OCI-LY1 (cell line): ENCODE results near the gene LAMC1.

Source experiments
- H2AFZ ChIP-seq: fragments of 200-600 bp; sonication (generic), shearing (Covaris generic); 2 replicates; pipeline ENCODE4 v1.6.0; 2014; ENCODE audit warnings: antibody characterized with exemption, mild to moderate bottlenecking, low read length
- H3F3A ChIP-seq: fragments of 200-600 bp; sonication (generic), shearing (Covaris generic); 2 replicates; pipeline ENCODE4 v1.6.0; 2014; ENCODE audit warnings: mild to moderate bottlenecking, antibody characterized with exemption, low read length, moderate library complexity; ENCODE audit not compliant: insufficient read depth
- H3K27ac ChIP-seq: fragments of 200-600 bp; sonication (generic); 2 replicates; pipeline ENCODE4 v1.5.1; 2014; ENCODE audit warnings: low read length, mixed run types, mild to moderate bottlenecking, low read depth; ENCODE audit not compliant: poor library complexity, severe bottlenecking
- H3K27me3 ChIP-seq: fragments of 200-600 bp; sonication (generic); 2 replicates; pipeline ENCODE4 v1.6.0; 2014; ENCODE audit warnings: antibody characterized with exemption, mild to moderate bottlenecking, low read length, moderate library complexity; ENCODE audit not compliant: insufficient read depth
- H3K36me3 ChIP-seq: fragments of 200-600 bp; sonication (generic); 2 replicates; pipeline ENCODE4 v1.6.1; 2014; ENCODE audit warnings: mild to moderate bottlenecking, antibody characterized with exemption, low read length, moderate library complexity, mixed read lengths; ENCODE audit not compliant: insufficient read depth
- H3K4me1 ChIP-seq: fragments of 200-600 bp; sonication (generic); 2 replicates; pipeline ENCODE4 v1.5.1; 2014; ENCODE audit warnings: mild to moderate bottlenecking, low read length, moderate library complexity; ENCODE audit not compliant: insufficient read depth, severe bottlenecking
- H3K4me2 ChIP-seq: fragments of 200-600 bp; sonication (generic), shearing (Covaris generic); 2 replicates; pipeline ENCODE4 v1.6.1; 2014; ENCODE audit warnings: low read length
- H3K4me3 ChIP-seq: fragments of 200-600 bp; sonication (generic); 2 replicates; pipeline ENCODE4 v1.5.1; 2014; ENCODE audit warnings: low read length, low read depth, mild to moderate bottlenecking, mixed read lengths; ENCODE audit not compliant: poor library complexity, severe bottlenecking
- H3K79me2 ChIP-seq: fragments of 200-600 bp; shearing (Covaris generic); 2 replicates; pipeline ENCODE4 v1.6.1; 2016; ENCODE audit warnings: mixed run types, low read length, mixed read lengths; ENCODE audit not compliant: insufficient read depth
- H3K9ac ChIP-seq: fragments of 200-600 bp; sonication (generic), shearing (Covaris generic); 2 replicates; pipeline ENCODE4 v1.6.1; 2014; ENCODE audit warnings: mild to moderate bottlenecking, low read length, mixed read lengths
- H3K9me2 ChIP-seq: fragments of 200-600 bp; sonication (generic), shearing (Covaris generic); 2 replicates; pipeline ENCODE4 v1.6.1; 2014; ENCODE audit warnings: low read depth, mild to moderate bottlenecking, low read length, mixed read lengths
- H3K9me3 ChIP-seq: fragments of 200-600 bp; shearing (Covaris generic); 2 replicates; pipeline ENCODE4 v1.6.1; 2014; ENCODE audit warnings: low read length, mixed read lengths
- H4K20me1 ChIP-seq: fragments of 200-600 bp; sonication (generic), shearing (Covaris generic); 2 replicates; pipeline ENCODE4 v1.6.0; 2016; ENCODE audit warnings: mild to moderate bottlenecking, low read length; ENCODE audit not compliant: insufficient read depth
- CTCF ChIP-seq: fragments of 200-600 bp; sonication (generic), shearing (Covaris generic); IDR thresholded peaks from 2 replicates; pipeline ENCODE4 v1.5.1; 2017; ENCODE audit warnings: mild to moderate bottlenecking, antibody characterized with exemption, low read length, moderate library complexity, mixed read lengths
- EZH2 ChIP-seq: fragments of 200-600 bp; sonication (generic), shearing (Covaris generic); IDR thresholded peaks from 2 replicates; pipeline ENCODE4 v1.8.0; 2017; ENCODE audit warnings: borderline replicate concordance, mixed run types, mild to moderate bottlenecking, antibody characterized with exemption, low read length, moderate library complexity, mixed read lengths

The LAMC1 gene

DNA sequence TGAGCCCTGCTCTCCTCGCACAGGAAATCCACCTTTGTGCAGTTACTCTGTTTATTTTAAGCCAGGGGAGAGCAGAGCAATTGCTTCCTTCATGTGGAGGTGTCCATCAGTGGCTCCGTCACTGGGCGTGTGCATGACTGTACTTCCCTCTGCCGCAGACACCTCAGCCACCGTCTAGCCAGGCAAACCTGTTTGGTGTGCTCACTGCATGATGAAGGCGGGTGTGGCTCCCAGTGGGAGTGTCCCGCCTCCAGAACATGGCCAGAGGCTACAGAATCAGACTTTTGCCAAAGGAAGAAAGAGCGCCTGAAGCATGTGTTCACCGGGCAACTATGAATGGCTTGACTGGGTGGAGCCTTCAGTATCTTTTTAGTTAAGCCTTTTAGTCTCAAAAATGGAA is 136.7 kb downstream of the LAMC1 start:
- no peak overlapping the region for H3K4me3 ChIP-seq
- H3K4me2 ChIP-seq, result no peak overlapping the region
- H2AFZ ChIP-seq, result no peak overlapping the region
- H3K27me3 ChIP-seq, result peaks cover 6% of the 10 kb centered on the region; the same call in 1 of the 2 replicates
- H3K9ac ChIP-seq, result no peak overlapping the region
- H4K20me1 ChIP-seq, result no peaks in the 10 kb centered on the region
- TF ChIP-seq EZH2 (no peak), CTCF (no peak)
- no peaks in the 10 kb centered on the region for H3K4me1 ChIP-seq
- H3K79me2 ChIP-seq, result no peaks in the 10 kb centered on the region
- no peak overlapping the region for H3K27ac ChIP-seq
- no peaks in the 10 kb centered on the region for H3K9me2 ChIP-seq
- no peaks in the 10 kb centered on the region for H3F3A ChIP-seq
- H3K36me3 ChIP-seq, result no peaks in the 10 kb centered on the region
- H3K9me3 ChIP-seq, result no peaks in the 10 kb centered on the region

DNA sequence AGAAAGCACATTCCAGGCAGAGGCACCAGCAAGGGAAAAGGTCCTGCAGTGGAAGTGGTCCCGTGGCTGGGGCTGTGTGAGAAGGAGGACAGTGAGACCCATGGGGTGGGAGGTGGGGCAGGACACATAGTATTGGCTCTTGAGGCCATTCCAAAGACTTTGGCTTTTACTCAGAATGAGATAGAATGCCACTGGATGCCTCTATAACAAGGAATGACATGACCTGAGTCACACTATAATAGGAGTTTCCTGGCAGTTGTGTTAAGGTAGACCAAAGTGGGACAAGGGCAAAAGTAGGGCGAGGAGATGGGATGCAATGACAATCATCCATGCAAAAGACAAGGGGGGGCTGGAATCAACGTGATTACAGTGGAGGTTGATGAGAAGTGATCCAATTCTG is 138.2 kb downstream of the LAMC1 start:
- Histone ChIP-seq H3K9me3 (no peaks in the 10 kb centered on the region), H3K27ac (no peak overlapping the region), H4K20me1 (no peaks in the 10 kb centered on the region), H3K9ac (no peak overlapping the region), H3K4me3 (no peak overlapping the region), H3K79me2 (no peaks in the 10 kb centered on the region), H3K36me3 (no peaks in the 10 kb centered on the region), H2AFZ (no peak overlapping the region), H3K4me1 (no peaks in the 10 kb centered on the region), H3K4me2 (no peak overlapping the region), H3F3A (no peaks in the 10 kb centered on the region), H3K27me3 (peaks cover 6% of the 10 kb centered on the region; the same call in 1 of the 2 replicates), H3K9me2 (no peaks in the 10 kb centered on the region)
- TF ChIP-seq CTCF (no peak), EZH2 (no peak)

GRCh38 chr1:183163316-183163715 is 140.1 kb downstream of the LAMC1 start:
- no peak overlapping the region for H3K4me2 ChIP-seq
- H3K4me3 ChIP-seq, result no peak overlapping the region
- no peaks in the 10 kb centered on the region for H4K20me1 ChIP-seq
- H3K9me2 ChIP-seq, result no peaks in the 10 kb centered on the region
- H3K9me3 ChIP-seq, result no peaks in the 10 kb centered on the region
- H3K36me3 ChIP-seq, result no peaks in the 10 kb centered on the region
- H3K27me3 ChIP-seq, result peaks cover 6% of the 10 kb centered on the region; the same call in 1 of the 2 replicates
- H3K4me1 ChIP-seq, result no peaks in the 10 kb centered on the region
- H3K27ac ChIP-seq, result no peak overlapping the region
- TF ChIP-seq CTCF (no peak), EZH2 (no peak)
- no peak overlapping the region for H3K9ac ChIP-seq
- no peak overlapping the region for H2AFZ ChIP-seq
- no peaks in the 10 kb centered on the region for H3F3A ChIP-seq
- no peaks in the 10 kb centered on the region for H3K79me2 ChIP-seq
